Osteoblast (primary cell): ENCODE measurements around the gene CD4. TPM values are rescaled to one million over a fixed set of nuclear protein-coding genes. Genes with fewer than 3 reads are reported as not detected.

Experiments used
- DNase-seq: peaks from one replicate; pipeline ENCODE4 v3.0.0; 2011; ENCODE audit warnings: low spot score, mixed read lengths; ENCODE audit not compliant: insufficient read length; ENCODE audit errors: missing footprints
- H2AFZ ChIP-seq: 2 replicates; pipeline ENCODE4 v1.6.0; 2011; ENCODE audit warnings: mild to moderate bottlenecking, low read length
- H3K27ac ChIP-seq: 2 replicates; pipeline ENCODE4 v1.5.1; 2011; ENCODE audit warnings: mild to moderate bottlenecking, low read depth, low read length, moderate library complexity
- H3K27me3 ChIP-seq: 2 replicates; pipeline ENCODE4 v1.6.0; 2012; ENCODE audit warnings: mild to moderate bottlenecking, control low read depth, inconsistent platforms, low read length, moderate library complexity; ENCODE audit not compliant: insufficient read depth
- H3K36me3 ChIP-seq: 2 replicates; pipeline ENCODE4 v1.5.1; 2011; ENCODE audit warnings: mild to moderate bottlenecking, low read length, control low read depth, moderate library complexity; ENCODE audit not compliant: insufficient read depth
- H3K4me1 ChIP-seq: 2 replicates; pipeline ENCODE4 v1.5.1; 2011; ENCODE audit warnings: mild to moderate bottlenecking, low read length, control low read depth, moderate library complexity; ENCODE audit not compliant: insufficient read depth
- H3K4me2 ChIP-seq: 2 replicates; pipeline ENCODE4 v1.6.0; 2011; ENCODE audit warnings: mild to moderate bottlenecking, low read length; ENCODE audit not compliant: insufficient read depth
- H3K4me3 ChIP-seq: fragments of 200-600 bp; sonication (generic); 3 replicates; pipeline ENCODE4 v1.5.1; 2012; ENCODE audit warnings: mild to moderate bottlenecking, low read length, inconsistent platforms; ENCODE audit not compliant: insufficient read depth
- H3K79me2 ChIP-seq: 2 replicates; pipeline ENCODE4 v1.6.0; 2012; ENCODE audit warnings: mild to moderate bottlenecking, low read length, control low read depth, inconsistent platforms; ENCODE audit not compliant: insufficient read depth
- H3K9me3 ChIP-seq: 2 replicates; pipeline ENCODE4 v1.5.1; 2011; ENCODE audit warnings: low read depth, low read length, control low read depth
- H4K20me1 ChIP-seq: 2 replicates; pipeline ENCODE4 v1.6.0; 2012; ENCODE audit warnings: mild to moderate bottlenecking, low read length, control low read depth; ENCODE audit not compliant: insufficient read depth
- CTCF ChIP-seq: IDR thresholded peaks from 2 replicates; pipeline ENCODE4 v1.5.1; 2011; ENCODE audit warnings: mild to moderate bottlenecking, low read depth, low read length, moderate library complexity; ENCODE audit errors: extremely low read depth
- total RNA-seq: library from RNA; depleted of rRNA; stranded (reverse); fragments of >200 nt; gene quantifications from 2 replicates; pipeline ENCODE4 v1.2.3, GENCODE V29; 2012

CD4 gene
- total RNA-seq, 1 donor = 10.9 TPM

DNA sequence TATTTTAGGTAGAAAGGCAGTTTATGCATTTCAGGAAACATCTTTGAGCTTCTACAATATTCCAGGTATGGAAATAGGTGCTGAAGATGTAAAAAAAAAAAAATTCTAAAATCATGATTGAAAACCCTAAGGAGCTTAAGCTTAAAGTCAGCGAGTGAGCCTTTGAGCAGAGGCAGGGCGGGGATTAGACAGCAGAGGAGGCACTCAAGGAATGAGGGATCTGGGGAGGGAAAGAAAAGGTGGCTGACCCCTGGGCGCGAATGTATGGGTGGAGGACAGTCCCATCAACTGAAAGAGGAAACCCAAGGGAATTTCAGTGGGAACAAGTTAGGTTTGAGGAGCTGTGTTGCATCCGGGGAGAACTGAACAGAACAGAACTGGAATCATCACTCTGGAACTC is 29.6 kb upstream of the CD4 start:
- Histone ChIP-seq H3K36me3 (no peaks in the 10 kb centered on the region), H3K79me2 (no peaks in the 10 kb centered on the region), H3K27me3 (no peaks in the 10 kb centered on the region), H3K27ac (no peak overlapping the region), H3K9me3 (no peaks in the 10 kb centered on the region), H2AFZ (no peak overlapping the region), H4K20me1 (no peaks in the 10 kb centered on the region), H3K4me1 (peaks cover 16% of the 10 kb centered on the region), H3K4me3 (no peak overlapping the region), H3K4me2 (no peak overlapping the region)
- peak; percentile 10 for DNase-seq
- TF ChIP-seq CTCF = no peak

DNA sequence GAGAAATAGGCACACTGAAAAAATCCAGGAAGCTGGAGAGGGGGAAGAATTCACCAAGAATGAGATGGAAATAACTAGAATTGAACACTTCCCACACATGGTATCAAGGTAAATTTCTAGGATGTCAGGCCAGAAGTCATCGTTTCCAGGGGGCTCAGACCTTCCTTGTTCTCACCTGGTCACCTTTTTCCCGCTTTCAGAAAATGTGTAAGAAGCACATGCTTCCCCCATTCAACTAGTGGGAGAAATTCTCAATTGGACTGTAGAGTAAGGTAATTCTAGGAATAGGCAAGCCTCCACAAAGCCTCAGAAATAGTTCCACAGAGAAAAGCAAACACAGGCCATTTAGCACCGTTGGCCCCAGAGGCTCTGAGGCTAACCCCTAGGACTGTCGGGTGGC is 25.9 kb upstream of the CD4 start:
- peak overlapping the region; percentile 90 for H2AFZ ChIP-seq
- H3K4me2 ChIP-seq = peak overlapping the region; percentile 79
- peaks cover 30% of the 10 kb centered on the region for H3K4me1 ChIP-seq
- H3K36me3 ChIP-seq = no peaks in the 10 kb centered on the region
- no peaks in the 10 kb centered on the region for H3K27me3 ChIP-seq
- H3K9me3 ChIP-seq = no peaks in the 10 kb centered on the region
- peak overlapping the region; percentile 78 for H3K27ac ChIP-seq
- peak overlapping the region; percentile 64 for H3K4me3 ChIP-seq
- DNase-seq = no peak
- no peak for TF ChIP-seq CTCF
- peaks cover 6% of the 10 kb centered on the region for H4K20me1 ChIP-seq
- peaks cover 16% of the 10 kb centered on the region for H3K79me2 ChIP-seq

- Histone ChIP-seq H3K27me3 (no peaks in the 10 kb centered on the region), H3K4me1 (peaks cover 38% of the 10 kb centered on the region), H4K20me1 (peaks cover 14% of the 10 kb centered on the region), H3K4me3 (peak overlapping the region; percentile 64), H3K79me2 (peaks cover 24% of the 10 kb centered on the region), H2AFZ (peak overlapping the region; percentile 90), H3K27ac (peak overlapping the region; percentile 78), H3K36me3 (no peaks in the 10 kb centered on the region), H3K4me2 (peak overlapping the region; percentile 79), H3K9me3 (no peaks in the 10 kb centered on the region)
- TF ChIP-seq CTCF = no peak
- DNase-seq = peak; percentile 98
Observed at GRCh38 chr12:6764011-6764828, 25.1 kb upstream of the CD4 start.

DNA sequence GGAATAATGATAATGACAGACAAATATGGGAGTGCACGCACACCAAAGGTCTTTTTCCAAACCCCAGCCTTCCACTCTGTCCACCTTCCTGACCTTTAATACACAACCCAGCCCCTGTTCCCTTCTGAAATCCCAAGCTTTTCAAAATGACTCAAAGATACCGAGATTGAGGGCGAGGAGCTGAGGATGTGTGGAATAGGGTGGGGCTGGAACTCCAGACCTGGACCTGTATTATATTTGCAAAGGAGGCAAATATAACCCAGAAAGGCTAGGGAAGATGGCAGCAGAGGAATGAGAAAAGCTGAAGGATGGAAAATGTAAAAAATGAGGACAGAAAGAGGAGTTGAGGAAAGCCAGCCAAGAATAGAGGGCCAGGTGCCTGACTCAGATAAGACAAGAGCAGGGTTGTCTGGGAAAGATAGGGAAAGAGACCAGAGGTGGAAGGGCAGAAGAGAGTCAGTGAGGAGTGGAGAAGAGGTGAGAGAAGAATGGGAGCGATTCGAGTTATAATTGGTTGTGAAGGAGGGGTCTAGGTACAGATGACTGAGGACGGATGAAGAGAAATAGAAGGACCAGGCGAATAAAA is 24.2 kb upstream of the CD4 start:
- H2AFZ ChIP-seq = peak overlapping the region; percentile 5
- peaks cover 6% of the 10 kb centered on the region for H3K36me3 ChIP-seq
- H3K27ac ChIP-seq = peak overlapping the region; percentile 78
- H3K4me2 ChIP-seq = peak overlapping the region; percentile 79
- H3K4me3 ChIP-seq = peak overlapping the region; percentile 89
- no peaks in the 10 kb centered on the region for H3K27me3 ChIP-seq
- no peak for TF ChIP-seq CTCF
- H3K4me1 ChIP-seq = peaks cover 38% of the 10 kb centered on the region
- H3K9me3 ChIP-seq = no peaks in the 10 kb centered on the region
- H3K79me2 ChIP-seq = peaks cover 29% of the 10 kb centered on the region
- H4K20me1 ChIP-seq = peaks cover 23% of the 10 kb centered on the region
- peak; percentile 76 for DNase-seq
